DND-41 (cell line): Measurements from ENCODE around the gene SQSTM1.

Experiments used
- ATAC-seq: fragments of 200-7000 bp; cut with Tn5 transposase; 3 replicates; pipeline ENCODE4 v1.9.1; 2021; ENCODE audit warnings: low read depth; ENCODE audit not compliant: insufficient read depth
- DNase-seq: peaks from one replicate; pipeline ENCODE4 v3.0.0-alpha.2; 2020
- H2AFZ ChIP-seq: 2 replicates; pipeline ENCODE4 v1.6.0; 2012; ENCODE audit warnings: low read depth, low read length
- H3K27ac ChIP-seq: 2 replicates; pipeline ENCODE4 v1.5.1; 2012; ENCODE audit warnings: low read length, inconsistent platforms
- H3K27me3 ChIP-seq: fragments of 200-600 bp; sonication (generic); 2 replicates; pipeline ENCODE4 v1.6.0; 2012; ENCODE audit warnings: low read length, mild to moderate bottlenecking, inconsistent platforms; ENCODE audit not compliant: insufficient read depth, poor library complexity
- H3K36me3 ChIP-seq: 2 replicates; pipeline ENCODE4 v1.5.1; 2012; ENCODE audit warnings: low read length, inconsistent platforms; ENCODE audit not compliant: insufficient read depth
- H3K4me1 ChIP-seq: 2 replicates; pipeline ENCODE4 v1.5.1; 2012; ENCODE audit warnings: mild to moderate bottlenecking, low read length; ENCODE audit not compliant: insufficient read depth
- H3K4me2 ChIP-seq: 2 replicates; pipeline ENCODE4 v1.6.0; 2012; ENCODE audit warnings: mild to moderate bottlenecking, moderate library complexity, low read length, inconsistent platforms; ENCODE audit not compliant: insufficient read depth
- H3K4me3 ChIP-seq, 2 experiments: fragments of 200-600 bp in 1 of 2; shearing (Covaris generic) in 1 of 2; 2 replicates each; pipeline ENCODE4 v1.5.1; 2012 to 2016; ENCODE audit warnings: inconsistent platforms in 2 of 2, low read length in 2 of 2, mild to moderate bottlenecking in 2 of 2, low read depth in 1 of 2, moderate library complexity in 1 of 2
- H3K79me2 ChIP-seq: 2 replicates; pipeline ENCODE4 v1.6.0; 2012; ENCODE audit warnings: low read length, inconsistent platforms; ENCODE audit not compliant: insufficient read depth
- H3K9ac ChIP-seq: 2 replicates; pipeline ENCODE4 v1.6.0; 2012; ENCODE audit warnings: low read depth, mild to moderate bottlenecking, inconsistent platforms, low read length, moderate library complexity
- H3K9me3 ChIP-seq: 2 replicates; pipeline ENCODE4 v1.5.1; 2012; ENCODE audit warnings: low read length, moderate library complexity, mild to moderate bottlenecking, inconsistent platforms; ENCODE audit not compliant: insufficient read depth, severe bottlenecking
- H4K20me1 ChIP-seq: 2 replicates; pipeline ENCODE4 v1.6.0; 2012; ENCODE audit warnings: low read length; ENCODE audit not compliant: insufficient read depth
- CTCF ChIP-seq: IDR thresholded peaks from 2 replicates; pipeline ENCODE4 v1.5.1; 2012; ENCODE audit warnings: borderline replicate concordance, low read length, moderate library complexity, mild to moderate bottlenecking; ENCODE audit not compliant: poor library complexity, severe bottlenecking; ENCODE audit errors: extremely low read depth
- EZH2 ChIP-seq: IDR thresholded peaks from 3 replicates; pipeline ENCODE4 v1.6.1; 2012; ENCODE audit warnings: borderline replicate concordance, low read depth, mild to moderate bottlenecking, moderate library complexity, low read length, inconsistent platforms; ENCODE audit not compliant: severe bottlenecking

Gene SQSTM1

DNA sequence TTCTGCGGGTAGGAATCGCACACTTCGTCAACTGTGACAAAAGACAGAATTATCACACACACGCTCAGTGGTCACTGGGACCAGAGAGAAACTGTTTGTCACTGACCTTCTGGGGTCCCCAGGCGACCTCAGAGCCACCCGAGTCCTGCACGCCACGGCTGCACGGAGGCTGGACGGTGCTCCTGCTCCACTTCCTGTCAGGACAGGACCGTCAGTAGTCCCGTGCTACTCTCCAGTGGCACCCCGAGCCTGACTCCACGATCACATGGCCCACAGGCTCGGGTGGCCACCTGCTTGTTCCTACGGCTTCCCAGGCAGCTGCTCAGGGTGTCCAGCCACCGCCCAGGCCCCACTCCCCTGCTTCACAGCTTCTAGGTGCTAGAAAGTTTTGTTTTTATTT is 20.1 kb downstream of the SQSTM1 start:
- Histone ChIP-seq H2AFZ (no peak overlapping the region), H3K9ac (no peak overlapping the region), H3K9me3 (peaks cover 9% of the 10 kb centered on the region), H3K79me2 (no peaks in the 10 kb centered on the region), H3K4me1 (peaks cover 12% of the 10 kb centered on the region), H4K20me1 (no peaks in the 10 kb centered on the region), H3K4me3 (no peak overlapping the region), H3K4me2 (no peak overlapping the region), H3K36me3 (peaks cover 38% of the 10 kb centered on the region), H3K27ac (no peak overlapping the region), H3K27me3 (no peaks in the 10 kb centered on the region)
- ATAC-seq (no peak), DNase-seq (no peak)
- TF ChIP-seq EZH2 (no peak), CTCF (no peak)

GRCh38 chr5:179841621-179842020 is 20.9 kb downstream of the SQSTM1 start:
- Histone ChIP-seq H4K20me1 (no peaks in the 10 kb centered on the region), H3K4me3 (no peak overlapping the region), H3K27ac (no peak overlapping the region), H3K9ac (no peak overlapping the region), H3K4me1 (peaks cover 5% of the 10 kb centered on the region), H3K36me3 (peaks cover 31% of the 10 kb centered on the region), H3K27me3 (no peaks in the 10 kb centered on the region), H3K4me2 (no peak overlapping the region), H3K79me2 (no peaks in the 10 kb centered on the region), H2AFZ (no peak overlapping the region), H3K9me3 (peaks cover 9% of the 10 kb centered on the region)
- TF ChIP-seq CTCF (no peak), EZH2 (no peak)
- no peak for DNase-seq
- no peak for ATAC-seq

GRCh38 chr5:179852993-179853547 is 32.4 kb downstream of the SQSTM1 start:
- H3K9ac ChIP-seq, result no peak overlapping the region
- ATAC-seq, result no peak
- H3K27me3 ChIP-seq, result no peaks in the 10 kb centered on the region
- no peak for DNase-seq
- H3K36me3 ChIP-seq, result peaks cover 40% of the 10 kb centered on the region
- H3K9me3 ChIP-seq, result no peaks in the 10 kb centered on the region
- no peak overlapping the region for H3K4me2 ChIP-seq
- no peak overlapping the region for H3K27ac ChIP-seq
- no peak overlapping the region for H2AFZ ChIP-seq
- H3K79me2 ChIP-seq, result peaks cover 2% of the 10 kb centered on the region; the same call in 1 of the 2 replicates
- H3K4me1 ChIP-seq, result peaks cover 13% of the 10 kb centered on the region
- no peaks in the 10 kb centered on the region for H4K20me1 ChIP-seq
- H3K4me3 ChIP-seq, result no peak overlapping the region
- TF ChIP-seq CTCF (no peak), EZH2 (no peak)

- Histone ChIP-seq H3K27me3 (no peaks in the 10 kb centered on the region), H3K79me2 (peaks cover 2% of the 10 kb centered on the region; the same call in 1 of the 2 replicates), H3K4me3 (no peak overlapping the region), H4K20me1 (no peaks in the 10 kb centered on the region), H3K4me1 (peaks cover 22% of the 10 kb centered on the region), H3K4me2 (no peak overlapping the region), H3K9ac (no peak overlapping the region), H3K36me3 (peaks cover 31% of the 10 kb centered on the region), H3K9me3 (no peaks in the 10 kb centered on the region), H2AFZ (no peak overlapping the region), H3K27ac (no peak overlapping the region)
- no peak for ATAC-seq
- TF ChIP-seq CTCF (no peak), EZH2 (no peak)
- DNase-seq, result no peak
These were observed 33.7 kb downstream of the SQSTM1 start for GRCh38 chr5:179854356-179854755.
